ENCODE measurements around the gene TSPAN2.

TSPAN2 gene

DNA sequence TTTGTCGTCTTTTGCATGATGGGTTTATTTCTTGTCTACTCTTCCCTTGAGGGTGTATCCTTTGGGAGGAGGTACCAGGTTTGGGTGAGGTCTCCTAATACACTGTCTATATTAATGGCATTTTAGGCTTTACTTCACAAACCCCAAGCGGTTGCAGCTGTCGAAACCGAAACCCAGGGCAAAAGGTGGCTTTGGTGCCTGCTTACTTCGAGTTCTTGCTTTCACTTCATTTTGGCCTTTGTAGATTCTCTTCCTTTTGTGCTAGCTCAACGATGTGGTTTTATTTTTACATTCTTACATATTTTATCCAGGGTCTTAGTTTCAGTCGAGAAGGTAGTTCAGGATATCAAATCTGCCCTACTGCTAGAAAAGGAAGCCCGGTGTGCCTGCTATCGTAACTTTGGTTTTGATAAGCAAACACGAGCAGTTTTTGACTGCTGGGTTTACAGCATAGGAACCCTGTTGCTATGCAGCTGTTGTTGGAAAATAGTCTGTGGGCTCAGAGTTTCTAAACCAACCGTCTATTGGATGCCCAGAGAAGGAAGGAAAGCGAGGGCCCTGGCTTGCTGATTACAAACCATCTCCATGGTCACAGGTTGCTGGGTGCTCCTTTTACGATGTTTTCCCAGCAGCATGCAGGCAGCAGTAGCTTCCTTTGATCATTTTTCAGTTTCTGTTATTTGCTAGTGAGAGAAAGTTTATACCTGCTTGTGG lies 9.8 kb upstream of the TSPAN2 start:
- peak overlapping the region; percentile 34; the same call in 1 of the 2 replicates for H2AFZ ChIP-seq (ENCODE audit: low read depth, low read length)
- H3K4me3 ChIP-seq (ENCODE audit: low read length), result peak overlapping the region; percentile 81
- no peak for TF ChIP-seq EZH2phosphoT487 (IDR thresholded peaks at IDR 0.05; ENCODE audit: low read depth)
- TF ChIP-seq, protein P1, sequence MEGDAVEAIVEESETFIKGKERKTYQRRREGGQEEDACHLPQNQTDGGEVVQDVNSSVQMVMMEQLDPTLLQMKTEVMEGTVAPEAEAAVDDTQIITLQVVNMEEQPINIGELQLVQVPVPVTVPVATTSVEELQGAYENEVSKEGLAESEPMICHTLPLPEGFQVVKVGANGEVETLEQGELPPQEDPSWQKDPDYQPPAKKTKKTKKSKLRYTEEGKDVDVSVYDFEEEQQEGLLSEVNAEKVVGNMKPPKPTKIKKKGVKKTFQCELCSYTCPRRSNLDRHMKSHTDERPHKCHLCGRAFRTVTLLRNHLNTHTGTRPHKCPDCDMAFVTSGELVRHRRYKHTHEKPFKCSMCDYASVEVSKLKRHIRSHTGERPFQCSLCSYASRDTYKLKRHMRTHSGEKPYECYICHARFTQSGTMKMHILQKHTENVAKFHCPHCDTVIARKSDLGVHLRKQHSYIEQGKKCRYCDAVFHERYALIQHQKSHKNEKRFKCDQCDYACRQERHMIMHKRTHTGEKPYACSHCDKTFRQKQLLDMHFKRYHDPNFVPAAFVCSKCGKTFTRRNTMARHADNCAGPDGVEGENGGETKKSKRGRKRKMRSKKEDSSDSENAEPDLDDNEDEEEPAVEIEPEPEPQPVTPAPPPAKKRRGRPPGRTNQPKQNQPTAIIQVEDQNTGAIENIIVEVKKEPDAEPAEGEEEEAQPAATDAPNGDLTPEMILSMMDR (IDR thresholded peaks at IDR 0.05; ENCODE audit: low read depth, low read length), result no peak

DNA sequence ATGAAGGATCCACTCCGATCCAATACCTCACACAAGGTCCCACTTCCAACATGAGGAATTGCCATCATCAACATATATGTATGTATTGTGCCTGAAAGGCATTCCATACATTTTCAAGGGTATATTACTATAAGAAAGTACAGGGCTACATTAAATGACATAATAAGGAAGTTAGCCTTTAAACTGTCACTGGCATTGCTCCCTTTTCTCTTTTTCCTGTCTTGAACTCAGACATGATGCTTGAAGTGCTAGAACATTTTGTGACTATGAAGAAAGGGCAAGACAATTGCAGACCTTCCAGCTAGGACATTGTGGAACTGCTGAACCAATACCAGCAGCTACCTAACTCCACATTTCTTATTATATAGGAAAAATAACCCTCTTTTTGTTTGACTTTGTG lies 2.9 kb upstream of the TSPAN2 start:
- no peaks in the 10 kb centered on the region for H3K4me1 ChIP-seq (ENCODE audit: low read length)
- H3K27ac ChIP-seq (ENCODE audit: low read length), result no peak overlapping the region
- no peaks in the 10 kb centered on the region for H3K36me3 ChIP-seq (replicated peaks; ENCODE audit: low read depth, low read length)
- no peak overlapping the region for H3K4me3 ChIP-seq (ENCODE audit: low read length)
- H4K20me1 ChIP-seq (ENCODE audit: insufficient read depth, low read length), result no peaks in the 10 kb centered on the region
- peaks cover 4% of the 10 kb centered on the region; the same call in 1 of the 2 replicates for H3K27me3 ChIP-seq (ENCODE audit: low read depth, low read length)
- no peak overlapping the region for H2AFZ ChIP-seq (ENCODE audit: low read depth, low read length)
- no peaks in the 10 kb centered on the region for H3K9me3 ChIP-seq (ENCODE audit: insufficient read depth, low read length)
- no peak for TF ChIP-seq EZH2phosphoT487 (IDR thresholded peaks at IDR 0.05; ENCODE audit: low read depth)
- TF ChIP-seq, protein P1 (IDR thresholded peaks at IDR 0.05; ENCODE audit: low read depth, low read length), result no peak
- H3K79me2 ChIP-seq (ENCODE audit: low read length), result no peaks in the 10 kb centered on the region
- H3K4me2 ChIP-seq (ENCODE audit: low read length), result no peak overlapping the region
- H3K9ac ChIP-seq (ENCODE audit: low read length), result no peak overlapping the region

More for the DNA sequence above, 9.8 kb upstream of the TSPAN2 start:
- Histone ChIP-seq H3K4me1 (ENCODE audit: low read length) (peaks cover 18% of the 10 kb centered on the region), H4K20me1 (ENCODE audit: insufficient read depth, low read length) (no peaks in the 10 kb centered on the region), H3K79me2 (ENCODE audit: low read length) (no peaks in the 10 kb centered on the region), H3K9ac (ENCODE audit: low read length) (peak overlapping the region; percentile 56), H3K27me3 (ENCODE audit: low read depth, low read length) (peaks cover 9% of the 10 kb centered on the region), H3K4me2 (ENCODE audit: low read length) (peak overlapping the region; percentile 98), H3K27ac (ENCODE audit: low read length) (peak overlapping the region; percentile 61), H3K9me3 (ENCODE audit: insufficient read depth, low read length) (no peaks in the 10 kb centered on the region), H3K36me3 (replicated peaks; ENCODE audit: low read depth, low read length) (no peaks in the 10 kb centered on the region)

DNA sequence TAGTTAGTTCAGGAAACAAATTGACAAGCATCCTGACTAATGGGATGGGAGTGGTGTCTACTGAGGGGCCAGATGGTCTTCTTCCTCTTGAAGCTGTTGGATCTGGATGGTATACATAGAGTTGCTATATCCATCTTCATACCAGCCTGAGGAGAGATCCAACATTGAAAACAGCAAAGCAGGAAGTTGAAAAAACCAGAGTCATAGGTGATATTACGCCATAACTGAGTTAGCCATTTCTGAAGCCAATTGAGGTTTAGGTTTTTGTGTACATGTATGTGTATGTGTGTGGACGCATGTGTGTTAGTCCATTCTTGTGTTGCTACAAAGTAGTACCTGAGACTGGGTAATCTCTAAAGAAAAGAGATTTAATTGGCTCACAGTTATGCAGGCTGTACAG lies 2.3 kb upstream of the TSPAN2 start:
- H2AFZ ChIP-seq (ENCODE audit: low read depth, low read length), result no peak overlapping the region
- H3K27ac ChIP-seq (ENCODE audit: low read length), result no peak overlapping the region
- peaks cover 4% of the 10 kb centered on the region; the same call in 1 of the 2 replicates for H3K27me3 ChIP-seq (ENCODE audit: low read depth, low read length)
- H3K4me3 ChIP-seq (ENCODE audit: low read length), result no peak overlapping the region
- no peaks in the 10 kb centered on the region for H3K79me2 ChIP-seq (ENCODE audit: low read length)
- H3K4me1 ChIP-seq (ENCODE audit: low read length), result no peaks in the 10 kb centered on the region
- H3K9me3 ChIP-seq (ENCODE audit: insufficient read depth, low read length), result no peaks in the 10 kb centered on the region
- no peaks in the 10 kb centered on the region for H3K36me3 ChIP-seq (replicated peaks; ENCODE audit: low read depth, low read length)
- H4K20me1 ChIP-seq (ENCODE audit: insufficient read depth, low read length), result no peaks in the 10 kb centered on the region
- no peak overlapping the region for H3K9ac ChIP-seq (ENCODE audit: low read length)
- TF ChIP-seq EZH2phosphoT487 (IDR thresholded peaks at IDR 0.05; ENCODE audit: low read depth), result no peak
- TF ChIP-seq, protein P1 (IDR thresholded peaks at IDR 0.05; ENCODE audit: low read depth, low read length), result no peak
- H3K4me2 ChIP-seq (ENCODE audit: low read length), result no peak overlapping the region

DNA sequence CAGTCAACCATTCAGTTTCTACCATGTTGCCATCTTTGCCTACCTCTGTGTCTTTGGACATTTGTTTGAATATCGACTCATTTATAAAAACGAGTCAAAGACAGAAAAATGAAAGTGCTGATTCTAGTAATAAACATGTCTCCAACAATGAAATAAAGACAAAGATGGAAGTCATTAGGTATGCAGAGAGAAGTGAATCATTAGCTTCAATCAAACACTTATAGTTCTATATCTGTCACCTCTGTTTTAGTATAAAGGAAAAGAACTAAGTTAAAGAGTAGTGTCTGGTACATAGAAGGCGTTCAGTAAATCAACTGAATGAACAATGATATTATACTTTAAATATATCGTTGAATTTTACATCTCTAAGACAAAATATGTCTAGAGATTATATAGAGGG lies 1.7 kb upstream of the TSPAN2 start:
- Histone ChIP-seq H4K20me1 (ENCODE audit: insufficient read depth, low read length) (no peaks in the 10 kb centered on the region), H3K36me3 (replicated peaks; ENCODE audit: low read depth, low read length) (no peaks in the 10 kb centered on the region), H3K27me3 (ENCODE audit: low read depth, low read length) (peaks cover 4% of the 10 kb centered on the region; the same call in 1 of the 2 replicates), H3K27ac (ENCODE audit: low read length) (no peak overlapping the region), H2AFZ (ENCODE audit: low read depth, low read length) (no peak overlapping the region), H3K4me1 (ENCODE audit: low read length) (no peaks in the 10 kb centered on the region), H3K9ac (ENCODE audit: low read length) (no peak overlapping the region), H3K9me3 (ENCODE audit: insufficient read depth, low read length) (no peaks in the 10 kb centered on the region), H3K4me2 (ENCODE audit: low read length) (no peak overlapping the region), H3K4me3 (ENCODE audit: low read length) (no peak overlapping the region), H3K79me2 (ENCODE audit: low read length) (no peaks in the 10 kb centered on the region)
- no peak for TF ChIP-seq EZH2phosphoT487 (IDR thresholded peaks at IDR 0.05; ENCODE audit: low read depth)
- TF ChIP-seq, protein P1 (IDR thresholded peaks at IDR 0.05; ENCODE audit: low read depth, low read length), result no peak

Measured in OCI-LY3 (cell line).